IPS-18a (cell line): Measurements from ENCODE around the gene STRBP.

Experiments used
- H3K27ac ChIP-seq: one replicate; pipeline ENCODE4 v1.5.1; 2013; ENCODE audit warnings: low read length
- H3K27me3 ChIP-seq: one replicate; pipeline ENCODE4 v1.6.1; 2013; ENCODE audit warnings: mild to moderate bottlenecking, low read length; ENCODE audit not compliant: control insufficient read depth, insufficient read depth
- H3K36me3 ChIP-seq: one replicate; pipeline ENCODE4 v1.6.1; 2013; ENCODE audit warnings: low read depth, low read length; ENCODE audit not compliant: control insufficient read depth
- H3K4me1 ChIP-seq: one replicate; pipeline ENCODE4 v1.6.1; 2013; ENCODE audit warnings: low read depth, low read length; ENCODE audit not compliant: control insufficient read depth
- H3K4me3 ChIP-seq: one replicate; pipeline ENCODE4 v1.5.1; 2013; ENCODE audit warnings: low read length
- H3K9ac ChIP-seq: one replicate; pipeline ENCODE4 v1.6.1; 2013; ENCODE audit warnings: mild to moderate bottlenecking, low read length, moderate library complexity
- H3K9me3 ChIP-seq: one replicate; pipeline ENCODE4 v1.6.1; 2013; ENCODE audit warnings: low read depth, low read length; ENCODE audit not compliant: control insufficient read depth

STRBP gene

GRCh38 chr9:123107639-123108285, 160.6 kb downstream of the STRBP start:
- Histone ChIP-seq H3K36me3 (peaks cover 32% of the 10 kb centered on the region), H3K9ac (no peak overlapping the region), H3K9me3 (no peaks in the 10 kb centered on the region), H3K4me3 (no peak overlapping the region), H3K27me3 (no peaks in the 10 kb centered on the region), H3K27ac (no peak overlapping the region), H3K4me1 (peaks cover 5% of the 10 kb centered on the region)

- Histone ChIP-seq H3K27ac (no peak overlapping the region), H3K9ac (no peak overlapping the region)
These were observed 162.9 kb downstream of the STRBP start for GRCh38 chr9:123105490-123105889.

GRCh38 chr9:123104807-123105206, 163.6 kb downstream of the STRBP start:
- Histone ChIP-seq H3K27me3 (no peaks in the 10 kb centered on the region), H3K27ac (no peak overlapping the region), H3K36me3 (peaks cover 43% of the 10 kb centered on the region), H3K4me3 (no peak overlapping the region), H3K9me3 (no peaks in the 10 kb centered on the region), H3K9ac (no peak overlapping the region), H3K4me1 (peaks cover 15% of the 10 kb centered on the region)

More at GRCh38 chr9:123105490-123105889, 162.9 kb downstream of the STRBP start:
- Histone ChIP-seq H3K36me3 (peaks cover 44% of the 10 kb centered on the region), H3K4me3 (no peak overlapping the region), H3K27me3 (no peaks in the 10 kb centered on the region), H3K9me3 (no peaks in the 10 kb centered on the region), H3K4me1 (peaks cover 15% of the 10 kb centered on the region)

- Histone ChIP-seq H3K36me3 (peaks cover 45% of the 10 kb centered on the region), H3K27ac (peak overlapping the region; percentile 68), H3K9me3 (no peaks in the 10 kb centered on the region), H3K9ac (no peak overlapping the region), H3K4me1 (peaks cover 32% of the 10 kb centered on the region), H3K27me3 (no peaks in the 10 kb centered on the region), H3K4me3 (no peak overlapping the region)
These were observed 165.8 kb downstream of the STRBP start for GRCh38 chr9:123102375-123103113.

GRCh38 chr9:123099548-123099947, 168.8 kb downstream of the STRBP start:
- Histone ChIP-seq H3K36me3 (peaks cover 42% of the 10 kb centered on the region), H3K4me3 (no peak overlapping the region), H3K27me3 (no peaks in the 10 kb centered on the region), H3K9me3 (no peaks in the 10 kb centered on the region), H3K27ac (no peak overlapping the region), H3K4me1 (peaks cover 40% of the 10 kb centered on the region), H3K9ac (no peak overlapping the region)

- H3K36me3 ChIP-seq: peaks cover 41% of the 10 kb centered on the region
- H3K27ac ChIP-seq: no peak overlapping the region
- H3K9ac ChIP-seq: no peak overlapping the region
These were observed 169.3 kb downstream of the STRBP start for GRCh38 chr9:123099042-123099441.

GRCh38 chr9:123098096-123098459, 170.3 kb downstream of the STRBP start:
- peaks cover 38% of the 10 kb centered on the region for H3K4me1 ChIP-seq
- H3K9me3 ChIP-seq: no peaks in the 10 kb centered on the region
- H3K27ac ChIP-seq: no peak overlapping the region
- H3K36me3 ChIP-seq: peaks cover 45% of the 10 kb centered on the region
- no peaks in the 10 kb centered on the region for H3K27me3 ChIP-seq
- H3K9ac ChIP-seq: no peak overlapping the region
- H3K4me3 ChIP-seq: peak overlapping the region; percentile 10

More at GRCh38 chr9:123099042-123099441, 169.3 kb downstream of the STRBP start:
- Histone ChIP-seq H3K4me1 (peaks cover 40% of the 10 kb centered on the region), H3K4me3 (no peak overlapping the region), H3K9me3 (no peaks in the 10 kb centered on the region), H3K27me3 (no peaks in the 10 kb centered on the region)

GRCh38 chr9:123097430-123098095, 170.8 kb downstream of the STRBP start:
- Histone ChIP-seq H3K9me3 (no peaks in the 10 kb centered on the region), H3K9ac (no peak overlapping the region), H3K4me1 (peaks cover 33% of the 10 kb centered on the region), H3K27me3 (no peaks in the 10 kb centered on the region), H3K36me3 (peaks cover 44% of the 10 kb centered on the region), H3K27ac (no peak overlapping the region), H3K4me3 (peak overlapping the region; percentile 10)

- Histone ChIP-seq H3K9ac (no peak overlapping the region), H3K4me3 (no peak overlapping the region), H3K36me3 (peaks cover 47% of the 10 kb centered on the region), H3K4me1 (peaks cover 27% of the 10 kb centered on the region), H3K27me3 (no peaks in the 10 kb centered on the region), H3K9me3 (no peaks in the 10 kb centered on the region), H3K27ac (no peak overlapping the region)
These were observed 171.4 kb downstream of the STRBP start for GRCh38 chr9:123096987-123097386.

GRCh38 chr9:123093141-123093540, 175.2 kb downstream of the STRBP start:
- H3K36me3 ChIP-seq: peaks cover 44% of the 10 kb centered on the region
- H3K9ac ChIP-seq: no peak overlapping the region
- H3K9me3 ChIP-seq: no peaks in the 10 kb centered on the region
- no peak overlapping the region for H3K27ac ChIP-seq
- H3K4me1 ChIP-seq: peaks cover 14% of the 10 kb centered on the region
- H3K27me3 ChIP-seq: no peaks in the 10 kb centered on the region
- H3K4me3 ChIP-seq: no peak overlapping the region

GRCh38 chr9:123091459-123091858, 176.9 kb downstream of the STRBP start:
- no peaks in the 10 kb centered on the region for H3K4me1 ChIP-seq
- H3K9me3 ChIP-seq: no peaks in the 10 kb centered on the region
- no peaks in the 10 kb centered on the region for H3K27me3 ChIP-seq
- no peak overlapping the region for H3K9ac ChIP-seq
- H3K4me3 ChIP-seq: no peak overlapping the region
- peaks cover 42% of the 10 kb centered on the region for H3K36me3 ChIP-seq
- H3K27ac ChIP-seq: no peak overlapping the region
